ENCODE measurements around the gene MIF4GD. TPM values are rescaled to one million over a fixed set of nuclear protein-coding genes. Genes with fewer than 3 reads are reported as not detected.

The MIF4GD gene
- total and polyA plus RNA-seq, 9 of the 15 experiments (the other 6 are each of a cell fraction or from before 2014, with no cell fraction given) = 11.8 to 63.8 (median 28.1) TPM

GRCh38 chr17:75271233-75271954 lies 363 bp upstream of the MIF4GD start (continued):
- peak; percentile 81 for TF ChIP-seq ZNF592 (IDR thresholded peaks at IDR 0.05)
- no peak for TF ChIP-seq ETS2 (tag; IDR thresholded peaks at IDR 0.05; ENCODE audit: borderline replicate concordance, poor library complexity, severe bottlenecking)
- TF ChIP-seq RNF219 (CRISPR knock-in tag; IDR thresholded peaks at IDR 0.05) = no peak
- no peak for TF ChIP-seq TSHZ1 (CRISPR knock-in tag; IDR thresholded peaks at IDR 0.05)
- TF ChIP-seq ZNF398 (CRISPR knock-in tag; IDR thresholded peaks at IDR 0.05) = no peak
- no peak for TF ChIP-seq ZNF449 (CRISPR knock-in tag; IDR thresholded peaks at IDR 0.05)

Data from K562 (cell line).